Fibroblast of skin of left quadriceps (primary cell): ENCODE measurements around the gene ISLR.

Experiments
- DNase-seq, 2 experiments: peaks; one replicate each; pipeline ENCODE4 v3.0.0-alpha.2; 2013; ENCODE audit warnings: low read depth in 2 of 2

The ISLR gene

GRCh38 chr15:74172701-74173379 lies 670 bp upstream of the ISLR start:
- DNase-seq = peak; percentile 26 to 45

DNA sequence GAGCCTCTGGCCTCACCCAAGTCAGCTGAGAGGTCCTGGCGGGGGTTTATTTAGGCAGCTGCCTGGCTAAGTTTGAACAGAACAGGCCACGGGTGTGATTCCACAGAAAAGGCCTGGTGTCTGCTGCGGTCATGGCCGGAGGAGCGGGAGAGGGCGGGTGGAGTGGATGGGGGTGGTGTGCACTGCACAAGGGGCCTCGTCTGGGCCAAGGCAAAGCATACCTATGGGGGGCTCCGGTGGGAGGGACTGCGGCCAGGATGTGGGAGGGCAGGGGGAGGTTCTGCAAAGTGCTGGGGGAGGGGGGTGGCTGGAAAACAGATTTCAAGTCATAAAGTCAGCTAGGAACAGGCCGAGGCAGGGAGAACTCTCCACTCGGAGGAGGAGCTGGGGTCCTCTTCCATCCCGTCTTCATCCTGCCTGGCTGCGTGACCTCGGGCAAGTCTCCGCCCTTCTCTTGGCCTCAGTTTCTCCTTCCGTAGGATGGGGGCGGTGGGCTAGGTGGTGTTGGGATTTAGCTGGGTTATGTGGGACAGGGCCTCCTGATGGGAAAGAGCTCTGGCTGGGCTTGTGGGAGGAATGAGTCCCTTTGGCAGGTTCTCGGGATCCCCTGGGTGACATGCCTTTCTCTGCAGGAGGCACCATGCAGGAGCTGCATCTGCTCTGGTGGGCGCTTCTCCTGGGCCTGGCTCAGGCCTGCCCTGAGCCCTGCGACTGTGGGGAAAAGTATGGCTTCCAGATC lies 878 bp downstream of the ISLR start:
- peak; percentile 31 to 40 for DNase-seq

- no peak for DNase-seq
Measured at GRCh38 chr15:74174958-74175253, 1.4 kb downstream of the ISLR start.

- DNase-seq = no peak
Measured at GRCh38 chr15:74175271-74176191, 2.0 kb downstream of the ISLR start.

DNA sequence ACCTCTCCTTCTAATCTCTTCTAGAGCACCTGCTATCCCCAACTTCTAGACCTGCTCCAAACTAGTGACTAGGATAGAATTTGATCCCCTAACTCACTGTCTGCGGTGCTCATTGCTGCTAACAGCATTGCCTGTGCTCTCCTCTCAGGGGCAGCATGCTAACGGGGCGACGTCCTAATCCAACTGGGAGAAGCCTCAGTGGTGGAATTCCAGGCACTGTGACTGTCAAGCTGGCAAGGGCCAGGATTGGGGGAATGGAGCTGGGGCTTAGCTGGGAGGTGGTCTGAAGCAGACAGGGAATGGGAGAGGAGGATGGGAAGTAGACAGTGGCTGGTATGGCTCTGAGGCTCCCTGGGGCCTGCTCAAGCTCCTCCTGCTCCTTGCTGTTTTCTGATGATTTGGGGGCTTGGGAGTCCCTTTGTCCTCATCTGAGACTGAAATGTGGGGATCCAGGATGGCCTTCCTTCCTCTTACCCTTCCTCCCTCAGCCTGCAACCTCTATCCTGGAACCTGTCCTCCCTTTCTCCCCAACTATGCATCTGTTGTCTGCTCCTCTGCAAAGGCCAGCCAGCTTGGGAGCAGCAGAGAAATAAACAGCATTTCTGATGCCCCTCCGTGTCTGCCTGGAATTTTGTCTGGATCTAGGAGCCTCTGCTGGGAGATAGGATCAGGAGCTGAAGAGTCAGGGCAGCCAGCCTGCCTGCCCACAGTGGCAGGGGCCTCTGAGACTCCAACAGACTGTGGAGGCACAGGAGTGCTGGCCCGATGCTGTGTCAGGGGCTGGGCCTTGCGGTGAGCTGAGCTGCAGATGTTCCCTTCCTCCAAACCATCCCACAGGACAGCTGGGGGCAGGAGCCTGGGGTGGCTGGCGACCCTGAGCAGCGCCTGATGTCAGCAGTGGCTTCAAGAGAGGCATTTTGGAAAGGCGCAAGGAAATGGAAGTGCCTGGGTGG lies 3.0 kb downstream of the ISLR start:
- DNase-seq = no peak

DNA sequence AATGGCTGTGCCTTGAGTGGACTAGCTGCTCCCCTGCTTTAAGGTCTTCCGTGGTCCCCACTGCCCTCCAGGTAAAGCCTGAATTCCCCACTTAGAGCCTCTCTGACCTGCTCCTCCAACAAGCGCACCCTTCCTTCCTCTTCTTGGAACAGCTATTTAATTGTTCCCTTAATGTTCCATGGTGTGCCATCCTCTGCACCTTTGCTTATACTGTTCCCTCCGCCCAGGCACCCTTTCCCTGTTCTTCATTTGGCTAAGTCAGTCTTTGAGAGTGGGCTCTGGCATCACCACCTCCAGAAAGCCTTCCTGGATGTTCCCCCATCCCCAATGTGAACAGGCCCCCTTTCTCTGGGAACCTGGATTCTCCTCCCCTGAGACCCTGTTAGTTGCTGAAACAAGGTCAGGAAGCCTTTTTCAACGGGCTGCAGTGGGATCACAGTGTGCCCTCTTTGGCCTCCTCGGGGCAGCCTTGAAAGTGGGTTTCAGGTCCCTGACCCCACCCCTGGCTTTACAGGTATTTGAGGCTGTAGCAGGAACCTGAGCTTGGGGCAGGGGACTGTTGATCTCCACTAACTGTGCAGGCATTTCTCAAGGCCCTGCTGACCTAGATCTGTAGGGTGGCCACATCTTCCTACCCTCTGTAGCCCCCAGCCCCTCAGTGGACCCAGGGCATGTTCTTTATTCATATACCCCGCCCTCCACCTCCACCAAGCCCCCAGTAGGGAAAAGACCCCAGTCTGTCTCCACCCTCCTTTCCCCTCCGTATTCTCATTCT lies 5.0 kb downstream of the ISLR start:
- no peak for DNase-seq

- DNase-seq = peak; percentile 18 to 21
Measured at GRCh38 chr15:74179101-74179841, 5.8 kb downstream of the ISLR start.

DNA sequence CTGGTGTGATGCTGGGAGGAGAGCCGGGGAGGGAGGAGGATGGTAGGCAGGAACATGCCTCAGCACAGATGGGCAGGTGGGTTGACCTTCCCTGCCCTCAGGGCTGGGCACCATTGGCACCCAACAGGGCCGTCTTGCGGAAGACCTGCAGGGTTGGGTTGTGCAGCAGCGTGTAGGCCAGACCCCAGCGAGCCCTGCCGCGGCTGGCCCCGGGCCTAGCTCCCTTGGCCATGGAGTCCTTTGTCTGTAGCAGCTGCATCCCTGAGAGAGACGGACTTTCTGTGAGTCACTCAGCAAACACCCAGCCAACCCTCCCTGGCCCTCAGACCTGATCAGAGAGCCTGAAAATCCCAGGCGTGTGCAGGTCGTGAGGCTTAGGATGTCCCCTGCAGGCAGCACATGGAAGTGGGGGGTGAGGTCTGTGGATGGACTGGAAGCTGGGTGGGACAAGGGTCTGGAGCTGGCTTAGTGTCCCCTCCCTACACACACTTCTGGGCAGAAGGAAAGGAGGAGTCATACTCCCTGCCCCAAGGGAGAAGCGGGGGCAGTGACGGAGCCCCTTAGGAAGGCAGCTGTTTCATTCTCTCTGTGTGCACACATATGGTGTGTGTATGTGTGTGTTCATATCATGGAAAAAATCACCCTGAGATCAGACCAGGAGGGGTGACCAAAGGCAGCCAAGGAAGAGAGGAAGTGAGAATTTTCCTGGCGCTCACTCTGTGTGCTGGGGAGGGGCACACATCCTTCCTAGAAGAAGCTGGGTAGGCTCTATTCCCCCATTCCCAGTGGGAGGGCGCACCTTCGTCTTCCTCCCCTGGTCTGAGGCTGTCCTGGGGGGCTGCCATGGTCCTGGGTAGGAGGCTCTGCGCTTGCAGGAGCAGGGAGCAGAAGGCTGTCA lies 6.7 kb downstream of the ISLR start:
- peak; percentile 25 to 32 for DNase-seq

DNA sequence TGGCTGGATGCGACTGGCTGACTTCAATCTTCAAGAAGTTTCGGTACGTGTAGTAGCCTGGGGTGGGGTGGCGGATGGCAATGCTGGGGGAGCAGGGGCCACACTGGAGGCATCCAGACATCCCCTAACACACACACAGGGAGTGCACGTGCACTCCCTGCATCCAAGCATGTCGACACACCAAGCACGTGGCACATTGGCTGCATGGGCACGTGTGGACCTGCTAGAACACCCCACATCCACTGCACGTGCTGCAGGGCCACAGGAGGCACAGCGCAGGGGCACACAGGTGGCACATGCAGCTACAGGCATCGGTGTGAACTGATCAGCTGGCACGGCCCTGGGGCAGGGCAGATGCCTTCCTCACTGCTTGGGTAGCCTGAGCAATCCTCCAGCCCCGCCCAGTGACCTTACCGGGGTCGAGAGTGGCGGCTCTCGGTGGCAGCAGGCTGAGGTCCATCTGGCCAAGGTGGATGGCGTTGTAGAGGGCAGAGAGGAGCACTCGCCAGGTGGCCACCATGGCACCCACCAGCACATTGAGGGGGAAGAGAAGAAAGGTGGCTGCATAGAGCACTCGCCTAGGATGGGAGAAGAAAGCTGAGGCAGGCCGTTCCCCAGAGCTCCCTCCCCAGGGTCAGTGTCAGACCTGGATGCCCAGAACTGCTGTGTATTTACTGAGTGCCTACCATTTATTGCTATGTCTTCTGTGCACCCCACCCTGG lies 7.5 kb downstream of the ISLR start:
- no peak for DNase-seq

DNA sequence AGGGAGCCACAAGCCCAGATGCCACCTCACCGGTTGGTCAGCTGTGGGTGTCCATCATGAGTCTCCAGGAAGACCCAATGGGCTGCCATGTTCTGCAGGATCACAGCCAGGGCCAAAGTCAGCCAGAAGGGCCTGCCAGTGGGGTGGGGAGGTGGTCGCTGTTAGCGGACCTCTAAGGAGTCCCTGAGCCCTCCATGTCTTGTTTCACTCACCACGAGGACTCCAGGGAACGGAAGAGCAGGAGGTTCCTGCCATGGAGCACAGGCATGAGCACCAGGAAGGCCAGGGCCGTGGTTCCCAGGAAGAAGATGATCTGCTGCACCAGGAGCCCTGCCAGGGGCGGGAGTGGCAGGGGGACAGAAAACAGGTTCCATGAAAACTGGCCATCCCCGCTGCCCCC lies 8.6 kb downstream of the ISLR start:
- DNase-seq = no peak

DNA sequence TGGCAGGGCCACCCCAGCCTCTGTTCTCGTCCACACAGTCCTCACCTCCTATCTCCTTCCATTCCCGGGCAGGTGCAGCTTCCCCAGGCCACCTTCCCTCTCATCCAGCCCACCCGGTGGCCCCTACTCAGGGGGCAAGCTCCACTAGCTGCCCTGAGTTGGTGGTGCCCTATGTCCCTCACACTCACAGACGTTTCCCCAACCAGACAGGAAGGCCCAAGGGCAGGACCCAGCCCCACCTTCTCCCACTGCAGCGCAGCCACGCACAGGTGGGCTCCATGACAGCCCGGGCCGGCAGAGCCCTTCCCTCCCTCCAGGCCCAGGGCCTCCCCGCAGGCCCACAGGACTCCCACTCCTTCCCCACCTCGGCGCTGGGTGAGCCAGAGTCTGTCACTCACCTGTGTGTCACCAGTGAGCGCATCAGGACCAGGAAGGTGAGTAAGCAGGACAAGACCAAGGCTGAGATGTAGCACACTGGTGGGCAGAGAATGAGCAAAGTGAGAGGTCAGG lies 11.1 kb downstream of the ISLR start:
- no peak for DNase-seq

DNA sequence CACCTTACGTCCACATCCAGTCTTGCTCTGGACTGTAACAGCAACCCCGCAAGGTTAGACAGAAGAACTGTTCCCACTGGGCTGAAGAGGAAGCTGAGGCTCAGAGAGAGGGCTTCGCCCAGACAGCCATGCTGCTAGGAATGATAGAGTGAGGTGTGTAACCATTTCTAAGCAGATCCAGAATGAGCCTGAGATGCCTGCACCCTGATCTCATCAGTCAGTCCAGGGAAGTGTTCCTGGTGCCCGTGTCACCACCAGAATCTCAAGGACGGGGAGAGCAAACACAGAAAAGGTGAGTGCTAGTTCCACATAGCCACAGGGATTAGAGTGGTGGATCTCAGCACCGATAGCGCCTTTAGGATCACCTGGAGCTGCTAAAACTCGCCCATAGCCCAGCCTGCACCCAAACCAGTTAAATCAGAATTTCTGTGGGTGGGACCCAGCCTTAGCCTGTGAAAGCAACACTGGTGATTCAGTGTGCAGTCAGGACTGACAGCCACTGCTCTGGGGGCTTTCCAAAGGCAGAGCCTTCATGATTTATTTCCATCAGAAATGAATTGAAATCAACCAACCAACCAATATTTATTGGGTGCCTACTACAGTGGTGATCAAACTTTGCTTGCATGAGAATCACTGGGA lies 12.3 kb downstream of the ISLR start:
- DNase-seq = no peak

GRCh38 chr15:74188216-74188615 lies 14.7 kb downstream of the ISLR start:
- no peak for DNase-seq

DNA sequence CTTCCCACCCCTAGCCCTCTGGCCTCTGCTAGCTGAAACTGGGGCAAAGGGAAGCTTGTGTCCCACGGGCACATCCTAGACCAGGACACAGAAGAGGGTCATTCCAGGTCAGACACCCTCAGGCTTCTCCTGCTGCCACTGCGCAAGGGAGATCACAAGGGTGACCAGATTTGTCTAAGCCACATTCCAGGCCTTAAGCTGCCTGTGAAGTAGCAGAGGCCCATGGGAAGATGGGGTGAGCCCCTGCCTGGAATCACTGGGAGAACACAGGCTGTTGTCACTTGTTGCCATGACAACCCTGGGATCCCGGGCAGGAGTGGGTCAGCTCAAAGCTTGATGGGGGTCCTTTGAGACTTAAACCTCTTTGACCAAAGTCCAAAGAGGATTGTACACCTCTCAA lies 18.3 kb downstream of the ISLR start:
- no peak for DNase-seq

GRCh38 chr15:74192751-74193150 lies 19.2 kb downstream of the ISLR start:
- no peak for DNase-seq

DNA sequence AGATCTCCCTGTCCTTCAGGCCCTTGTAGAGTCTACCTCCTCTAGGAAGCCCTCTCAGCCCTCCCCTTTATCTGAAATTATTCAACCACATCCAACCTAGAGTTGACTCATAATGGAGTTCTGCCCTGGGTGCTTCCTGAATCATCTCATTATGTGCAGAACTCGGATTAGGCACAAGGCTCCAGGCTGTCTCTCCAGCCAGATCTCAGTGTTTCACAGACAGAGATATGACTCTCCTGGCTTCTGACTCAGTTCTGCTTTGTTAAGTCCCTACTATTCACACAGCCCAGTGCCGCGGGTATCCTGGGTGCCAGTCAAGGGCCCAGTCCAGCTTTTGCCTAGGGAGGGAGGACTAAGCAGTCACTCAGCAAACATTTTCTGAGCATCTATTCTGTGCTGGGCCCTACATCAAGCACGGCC lies 19.8 kb downstream of the ISLR start:
- peak; percentile 58 to 60 for DNase-seq

DNA sequence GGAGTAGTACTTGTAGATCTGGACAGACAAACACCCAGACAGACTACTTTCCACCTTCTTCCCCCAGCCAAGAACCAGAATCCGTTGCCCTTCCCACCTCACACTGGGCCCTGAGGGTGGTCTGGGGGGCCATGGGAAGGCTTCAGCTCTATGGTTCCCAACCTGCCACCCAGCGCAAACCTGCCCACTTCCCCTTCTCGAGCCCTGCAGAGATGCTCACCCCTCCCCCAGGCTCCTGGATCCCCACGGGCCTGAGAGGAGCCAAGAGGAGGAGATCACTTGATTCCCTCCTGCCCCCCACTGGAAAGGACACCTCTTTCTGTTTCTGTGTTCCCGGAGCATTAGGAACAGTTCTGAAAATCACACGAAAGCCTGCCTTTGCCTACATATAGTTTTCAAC lies 20.4 kb downstream of the ISLR start:
- no peak for DNase-seq
